Subcutaneous abdominal adipose tissue (tissue), 5 donors: Measurements from ENCODE around the gene KCNN4.
"Not testable (repeated sequence)": the region's sequence is repeated elsewhere in the genome, so short reads cannot be mapped to it uniquely, and the experiment has no call there.

Experiments
- H3K27ac ChIP-seq: one replicate; pipeline ENCODE4 v1.7.0; 2013; ENCODE audit warnings: low read depth, mild to moderate bottlenecking, inconsistent platforms, low read length, moderate library complexity
- H3K27me3 ChIP-seq, 5 donors: one replicate each; pipeline ENCODE4 v1.7.0; 2013; ENCODE audit warnings: low read length in 5 of 5, inconsistent platforms in 1 of 5; ENCODE audit not compliant: control insufficient read depth in 5 of 5, insufficient read depth in 4 of 5
- H3K36me3 ChIP-seq, 5 donors: one replicate each; pipeline ENCODE4 v1.7.0; 2013; ENCODE audit warnings: low read length in 5 of 5; ENCODE audit not compliant: control insufficient read depth in 5 of 5, insufficient read depth in 5 of 5
- H3K4me1 ChIP-seq, 5 donors: one replicate each; pipeline ENCODE4 v1.7.0; 2013; ENCODE audit warnings: low read length in 5 of 5, mild to moderate bottlenecking in 3 of 5, moderate library complexity in 1 of 5; ENCODE audit not compliant: control insufficient read depth in 5 of 5, insufficient read depth in 5 of 5
- H3K4me3 ChIP-seq, 5 donors: one replicate each; pipeline ENCODE4 v1.7.0; 2013; ENCODE audit warnings: low read length in 5 of 5, low read depth in 1 of 5
- H3K9ac ChIP-seq, 5 donors: one replicate each; pipeline ENCODE4 v1.7.0; 2013; ENCODE audit warnings: low read length in 5 of 5, mild to moderate bottlenecking in 4 of 5, moderate library complexity in 3 of 5
- H3K9me3 ChIP-seq, 5 donors: one replicate each; pipeline ENCODE4 v1.7.0; 2013; ENCODE audit warnings: low read length in 5 of 5; ENCODE audit not compliant: control insufficient read depth in 5 of 5
- donor health status: healthy.
- donor health status: healthy.
- donor health status: healthy.
- donor health status: healthy.
- donor health status: healthy.

Gene KCNN4

DNA sequence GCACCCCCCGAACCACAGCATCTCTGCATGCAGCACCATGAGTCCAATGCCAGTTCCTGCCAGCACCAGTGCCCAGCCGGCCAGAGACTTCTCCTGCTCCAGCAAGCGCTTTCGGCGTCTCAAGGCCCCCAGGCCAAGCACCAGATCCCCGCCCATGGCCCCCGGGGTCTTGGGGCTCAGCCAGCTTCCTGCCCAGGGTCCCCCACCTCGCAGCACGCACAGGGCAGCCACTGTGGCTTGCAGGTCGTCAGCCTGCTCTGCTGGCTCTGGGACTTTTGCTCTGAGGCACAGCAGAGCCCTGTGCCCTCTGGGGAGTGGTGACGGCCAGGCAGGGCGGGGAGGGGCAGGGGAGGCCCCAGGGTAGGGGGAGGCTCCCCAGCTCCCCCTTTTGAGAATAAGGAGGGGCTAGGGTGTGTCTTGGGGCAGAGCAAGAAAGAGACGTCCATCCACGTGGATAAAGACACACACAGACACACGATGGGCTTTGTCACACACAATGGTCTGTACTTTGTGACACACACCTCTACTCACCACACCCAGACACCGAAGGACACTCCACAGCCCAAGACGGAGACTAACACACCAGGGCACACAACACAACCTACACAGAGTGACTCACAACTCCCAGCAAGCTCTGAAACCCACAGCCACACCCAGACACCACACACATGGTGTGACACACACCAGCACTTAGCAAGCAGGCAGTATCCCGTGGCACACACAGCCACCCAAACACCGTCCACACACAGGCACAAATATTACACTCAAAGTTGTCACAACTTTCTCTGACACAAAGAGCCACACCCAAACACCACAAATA is at the start of gene KCNN4:
Gene KCNN4, minus strand, starts transcription at position 268 of the 820 bp plus-strand sequence. Its CDS starts 112 bp downstream, at position 156.
- Histone ChIP-seq H3K27ac (peak within 1 kb of the TSS; percentile 16), H3K27me3 (peaks cover 8 to 17% (median 12%) of the 10 kb centered on the region in 5 donors), H3K4me1 (peaks cover 2 to 43% (median 11%) of the 10 kb centered on the region in 5 donors), H3K9me3 (no peaks in the 10 kb centered on the region), H3K36me3 (no peaks in the 10 kb centered on the region), H3K4me3 (peak within 1 kb of the TSS in 2 of 5 donors; percentile 11 to 17), H3K9ac (peak within 1 kb of the TSS in 1 of 5 donors; percentile 54)

DNA sequence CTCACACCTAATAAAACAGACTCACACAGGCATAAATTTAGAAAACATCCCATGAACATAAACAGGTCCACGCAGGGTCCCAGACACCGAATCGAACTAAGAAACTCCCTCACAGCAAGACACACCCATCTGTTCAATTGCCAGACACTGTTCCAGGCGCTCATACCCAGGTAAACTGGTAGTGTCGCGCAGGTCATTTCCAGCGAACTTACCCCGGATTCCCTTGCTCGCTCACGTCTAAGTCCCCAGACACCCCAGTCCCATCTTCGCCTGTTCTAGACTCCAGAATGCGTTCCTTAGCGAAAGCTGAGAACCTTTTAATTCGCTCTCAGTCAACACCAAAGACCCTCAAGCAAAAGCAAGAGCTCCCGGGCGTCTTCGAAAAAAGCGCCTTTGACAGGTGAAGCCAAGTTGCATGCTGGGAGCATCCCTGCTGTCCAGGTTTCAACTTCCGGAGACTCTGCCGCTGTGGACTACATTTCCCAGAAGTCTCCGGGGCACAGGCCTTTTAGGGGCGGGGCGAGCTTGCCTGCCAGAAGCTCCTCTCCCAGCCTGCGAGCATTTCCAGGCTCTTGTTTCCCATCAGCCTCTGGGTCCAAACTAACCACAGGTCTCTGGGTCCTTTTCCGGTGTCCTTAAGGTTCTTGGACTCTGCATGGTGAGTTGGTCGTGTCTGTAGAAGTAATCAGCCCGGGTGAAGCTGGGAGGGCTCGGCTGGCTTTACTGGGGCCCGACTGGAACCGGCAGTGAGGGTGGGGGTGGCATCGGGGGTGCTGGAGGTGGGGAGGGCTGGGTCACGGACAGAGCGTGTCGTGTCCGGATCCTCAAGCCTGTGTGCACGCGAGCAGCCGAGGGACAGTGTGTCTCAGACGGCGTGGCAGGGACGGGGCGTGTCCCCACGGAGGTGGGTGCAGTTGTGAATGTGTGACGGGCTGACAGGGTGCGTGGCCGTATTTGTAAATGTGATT is 46.3 kb upstream of the KCNN4 start, which contains the start of gene ZNF283:
Gene ZNF283, plus strand, starts transcription at position 535 of the 968 bp plus-strand sequence. CDS start 6,184 bp downstream, outside the sequence.
- Histone ChIP-seq H3K9ac (peak within 1 kb of the TSS; percentile 50 to 73 (median 63)), H3K27ac (peak within 1 kb of the TSS; percentile 54)

DNA sequence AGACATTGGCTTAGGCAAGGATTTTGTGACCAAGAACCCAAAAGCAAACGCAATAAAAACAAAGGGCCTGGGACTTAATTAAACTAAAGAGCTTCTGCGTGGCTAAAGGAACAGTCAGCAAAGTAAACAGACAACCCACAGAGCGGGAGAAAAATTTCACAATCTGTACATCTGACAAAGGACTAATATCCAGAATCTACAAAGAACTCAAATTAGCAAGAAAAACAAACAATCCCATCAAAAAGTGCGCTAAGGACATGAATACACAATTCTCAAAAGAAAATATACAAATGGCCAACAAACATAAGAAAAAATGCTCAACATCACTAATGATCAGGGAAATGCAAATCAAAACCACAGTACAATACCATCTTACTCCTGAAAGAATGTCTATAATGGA is 43.8 kb upstream of the KCNN4 start:
- not testable (repeated sequence) for H3K4me3 ChIP-seq, H3K36me3 ChIP-seq, H3K27ac ChIP-seq, H3K9ac ChIP-seq, H3K9me3 ChIP-seq
- H3K4me1 ChIP-seq = peaks cover 3 to 22% (median 19%) of the 10 kb centered on the region in 5 donors
- peaks cover 2 to 11% (median 10%) of the 10 kb centered on the region in 5 donors for H3K27me3 ChIP-seq

More for the DNA sequence above, 46.3 kb upstream of the KCNN4 start, which contains the start of gene ZNF283:
- Histone ChIP-seq H3K27me3 (peaks cover 0 to under 1% (median 0%) of the 10 kb centered on the region in 5 donors), H3K9me3 (peaks cover 0 to 3% (median 0%) of the 10 kb centered on the region in 5 donors), H3K4me1 (peaks cover 0 to 14% (median 11%) of the 10 kb centered on the region in 5 donors), H3K4me3 (peak within 1 kb of the TSS; percentile 64 to 89 (median 81)), H3K36me3 (peaks cover 9 to 22% (median 16%) of the 10 kb centered on the region in 5 donors)

DNA sequence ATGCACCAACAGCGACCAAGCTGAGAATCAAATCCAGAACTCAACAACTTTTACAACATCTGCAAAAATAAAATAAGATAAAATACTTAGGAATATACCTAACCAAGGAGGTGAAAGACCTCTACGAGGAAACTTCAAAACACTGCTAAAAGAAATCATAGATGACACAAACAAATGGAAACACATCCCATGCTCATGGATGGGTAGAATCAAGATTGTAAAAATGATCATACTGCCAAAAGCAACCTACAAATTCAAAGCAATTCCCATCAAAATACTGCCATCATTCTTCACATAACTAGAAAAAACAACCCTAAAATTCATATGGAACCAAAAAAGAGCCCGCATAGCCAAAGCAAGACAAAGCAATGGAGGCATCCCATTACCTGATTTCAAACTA is 43.1 kb upstream of the KCNN4 start:
- not testable (repeated sequence) for H3K27ac ChIP-seq, H3K9me3 ChIP-seq, H3K9ac ChIP-seq, H3K36me3 ChIP-seq, H3K4me3 ChIP-seq
- Histone ChIP-seq H3K27me3 (peaks cover 2 to 13% (median 10%) of the 10 kb centered on the region in 5 donors), H3K4me1 (peaks cover 3 to 22% (median 19%) of the 10 kb centered on the region in 5 donors)

DNA sequence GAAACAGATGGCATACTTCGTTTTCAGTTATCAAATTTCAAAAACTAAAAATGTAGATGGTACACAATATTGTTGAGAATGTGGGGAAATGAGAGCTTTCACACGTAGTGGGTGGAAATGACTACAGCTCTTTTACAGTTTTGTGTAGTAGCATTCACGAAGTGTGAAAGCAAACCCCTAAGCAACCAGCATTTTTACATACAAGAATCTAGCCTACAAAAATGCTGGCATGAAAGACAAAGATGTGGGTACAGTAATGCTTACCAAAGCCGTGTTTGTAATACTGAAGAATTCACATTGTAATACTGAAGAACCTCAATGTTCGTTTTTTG is 40.1 kb upstream of the KCNN4 start:
- Histone ChIP-seq H3K27ac (no peak overlapping the region), H3K4me3 (peak overlapping the region; percentile 42 to 73 (median 63)), H3K9me3 (peaks cover 0 to 6% (median 3%) of the 10 kb centered on the region in 5 donors), H3K9ac (no peak overlapping the region), H3K4me1 (peaks cover 0 to 8% (median 8%) of the 10 kb centered on the region in 5 donors), H3K27me3 (peaks cover 2 to 13% (median 10%) of the 10 kb centered on the region in 5 donors), H3K36me3 (no peaks in the 10 kb centered on the region)

DNA sequence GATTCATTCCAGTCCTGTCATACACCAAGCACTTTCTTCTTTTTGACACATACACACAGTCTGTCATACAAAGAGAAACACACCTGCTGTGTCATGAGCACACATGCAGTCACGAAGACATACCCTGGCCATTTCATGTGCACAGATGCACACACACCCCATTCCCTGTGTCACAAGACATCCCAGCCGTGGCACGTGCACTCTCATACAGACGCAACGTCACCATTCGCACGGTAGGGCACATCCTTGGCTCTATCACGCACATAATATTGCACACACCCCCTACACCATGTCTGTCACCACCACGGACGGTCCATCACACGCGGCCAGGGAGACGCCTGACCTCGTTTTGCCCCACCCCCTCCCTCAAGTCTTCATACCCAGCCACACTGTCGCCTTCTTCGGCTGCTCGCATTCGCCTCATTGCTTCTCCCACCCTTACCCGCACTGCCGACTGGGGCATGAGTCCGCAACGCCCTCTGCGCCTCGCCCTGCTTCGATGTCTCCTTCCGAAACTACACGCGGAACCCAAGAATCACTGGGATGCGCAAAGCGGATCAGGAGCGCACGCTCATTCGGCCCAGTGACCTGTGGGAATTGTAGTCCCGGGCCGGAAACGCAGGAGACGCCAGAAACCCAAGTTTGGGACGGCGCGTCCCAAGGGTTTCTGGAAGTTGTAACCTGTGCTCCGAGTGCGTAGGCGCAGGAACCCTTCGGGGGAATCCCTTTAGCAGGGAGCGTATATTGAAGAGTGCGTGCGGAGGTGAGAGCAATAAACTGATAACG is 39.5 kb upstream of the KCNN4 start:
- H3K9me3 ChIP-seq = peaks cover 0 to 6% (median 3%) of the 10 kb centered on the region in 5 donors
- peak overlapping the region in 1 of 5 donors; percentile 51 for H3K9ac ChIP-seq

DNA sequence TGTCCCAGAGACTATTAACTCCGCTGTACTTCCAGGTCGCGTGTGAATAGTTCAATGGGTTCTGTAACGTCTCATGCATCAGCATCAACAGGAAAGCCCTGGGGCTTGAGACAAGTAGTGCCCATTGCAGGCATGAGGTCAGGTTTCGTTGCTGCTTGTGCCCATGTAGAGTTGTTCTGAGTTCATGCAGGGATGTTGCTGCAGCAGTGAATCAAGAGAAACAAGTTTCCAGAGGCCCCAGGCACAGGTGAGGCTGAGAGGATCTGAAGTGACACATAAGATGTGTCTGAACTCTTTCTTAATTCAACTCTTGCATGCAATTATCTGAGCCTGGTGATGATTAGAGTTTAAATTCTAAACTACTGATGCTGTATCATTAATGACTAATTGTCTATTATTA is 37.7 kb upstream of the KCNN4 start:
- Histone ChIP-seq H3K9ac (no peak overlapping the region), H3K4me3 (no peak overlapping the region), H3K9me3 (peaks cover 0 to 6% (median 3%) of the 10 kb centered on the region in 5 donors), H3K27ac (no peak overlapping the region), H3K36me3 (no peaks in the 10 kb centered on the region), H3K4me1 (peaks cover 0 to 8% (median 8%) of the 10 kb centered on the region in 5 donors), H3K27me3 (peaks cover 2 to 13% (median 11%) of the 10 kb centered on the region in 5 donors)

More for the DNA sequence above, 39.5 kb upstream of the KCNN4 start:
- H3K27ac ChIP-seq = no peak overlapping the region
- peaks cover 2 to 13% (median 10%) of the 10 kb centered on the region in 5 donors for H3K27me3 ChIP-seq
- peaks cover 0 to 8% (median 8%) of the 10 kb centered on the region in 5 donors for H3K4me1 ChIP-seq
- no peaks in the 10 kb centered on the region for H3K36me3 ChIP-seq
- peak overlapping the region; percentile 42 to 73 (median 63) for H3K4me3 ChIP-seq

DNA sequence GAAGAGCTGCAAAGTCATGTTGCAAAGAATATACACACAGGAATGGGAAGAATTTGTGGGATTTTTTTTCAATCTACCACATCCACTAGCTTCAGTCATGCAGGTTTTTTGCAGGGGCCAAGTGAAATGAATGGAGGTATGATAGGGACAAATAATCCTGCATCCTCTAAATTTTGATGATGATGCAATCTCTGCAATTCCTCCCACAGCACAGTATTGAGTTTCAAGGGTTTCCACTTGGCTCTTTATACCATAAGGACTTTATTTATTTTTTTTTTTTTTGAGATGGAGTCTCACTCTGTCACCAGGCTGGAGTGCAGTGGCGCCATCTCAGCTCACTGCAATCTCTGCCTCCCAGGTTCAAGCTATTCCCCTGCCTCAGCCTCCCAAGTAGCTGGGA is 36.7 kb upstream of the KCNN4 start:
- not testable (repeated sequence) for H3K4me3 ChIP-seq, H3K27ac ChIP-seq, H3K4me1 ChIP-seq, H3K36me3 ChIP-seq, H3K9ac ChIP-seq, H3K9me3 ChIP-seq
- peaks cover 2 to 13% (median 11%) of the 10 kb centered on the region in 5 donors for H3K27me3 ChIP-seq
